Measurements from ENCODE around the gene NCAM2.

DNA sequence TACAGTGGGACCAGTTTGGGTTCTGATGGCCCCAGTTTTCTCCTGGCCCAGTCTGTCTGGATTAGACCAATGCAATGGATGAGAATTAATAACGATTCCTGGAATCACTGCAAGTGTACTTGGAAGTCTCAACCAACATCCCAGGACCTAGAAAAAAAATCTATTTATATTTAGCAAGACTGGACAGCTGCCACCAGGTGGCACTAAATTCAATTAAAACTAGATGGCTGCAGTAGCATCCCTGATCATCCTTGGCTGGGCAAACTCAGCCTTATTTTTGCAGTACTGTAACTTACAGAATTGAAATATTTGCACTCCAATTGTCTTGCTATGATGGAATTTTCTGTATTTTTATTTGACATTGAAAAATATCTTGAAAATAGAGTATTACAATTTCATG, 165.7 kb downstream of the NCAM2 start:
- TF ChIP-seq, protein P1, sequence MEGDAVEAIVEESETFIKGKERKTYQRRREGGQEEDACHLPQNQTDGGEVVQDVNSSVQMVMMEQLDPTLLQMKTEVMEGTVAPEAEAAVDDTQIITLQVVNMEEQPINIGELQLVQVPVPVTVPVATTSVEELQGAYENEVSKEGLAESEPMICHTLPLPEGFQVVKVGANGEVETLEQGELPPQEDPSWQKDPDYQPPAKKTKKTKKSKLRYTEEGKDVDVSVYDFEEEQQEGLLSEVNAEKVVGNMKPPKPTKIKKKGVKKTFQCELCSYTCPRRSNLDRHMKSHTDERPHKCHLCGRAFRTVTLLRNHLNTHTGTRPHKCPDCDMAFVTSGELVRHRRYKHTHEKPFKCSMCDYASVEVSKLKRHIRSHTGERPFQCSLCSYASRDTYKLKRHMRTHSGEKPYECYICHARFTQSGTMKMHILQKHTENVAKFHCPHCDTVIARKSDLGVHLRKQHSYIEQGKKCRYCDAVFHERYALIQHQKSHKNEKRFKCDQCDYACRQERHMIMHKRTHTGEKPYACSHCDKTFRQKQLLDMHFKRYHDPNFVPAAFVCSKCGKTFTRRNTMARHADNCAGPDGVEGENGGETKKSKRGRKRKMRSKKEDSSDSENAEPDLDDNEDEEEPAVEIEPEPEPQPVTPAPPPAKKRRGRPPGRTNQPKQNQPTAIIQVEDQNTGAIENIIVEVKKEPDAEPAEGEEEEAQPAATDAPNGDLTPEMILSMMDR (IDR thresholded peaks at IDR 0.05 in 2 of 3, conservative IDR thresholded peaks at IDR 0.05 in 1 of 3; ENCODE audit: borderline replicate concordance in 1 of 3, insufficient read depth in 1 of 3, low read depth in 2 of 3, low read length in 2 of 3): peak in 2 of 3 experiments; percentile 27 to 43; a peak in 3 of 6 replicates
- TF ChIP-seq EZH2phosphoT487 (IDR thresholded peaks at IDR 0.05; ENCODE audit: borderline replicate concordance) (no peak), JUND (IDR thresholded peaks at IDR 0.05) (no peak), POLR2AphosphoS5 (IDR thresholded peaks at IDR 0.05; ENCODE audit: low read depth, low read length) (no peak), POLR2A (IDR thresholded peaks at IDR 0.05; ENCODE audit: borderline replicate concordance, extremely low read depth, insufficient read depth, insufficient read length) (no peak), SIN3A (IDR thresholded peaks at IDR 0.05; ENCODE audit: low read depth) (no peak), SP1 (IDR thresholded peaks at IDR 0.05; ENCODE audit: low read depth) (no peak), ZFX (IDR thresholded peaks at IDR 0.05) (no peak), CEBPB (IDR thresholded peaks at IDR 0.05; ENCODE audit: low read depth) (no peak), EZH2 (IDR thresholded peaks at IDR 0.05) (no peak), YY1 (IDR thresholded peaks at IDR 0.05; ENCODE audit: extremely low read depth, insufficient replicate concordance, low read depth, low read length) (no peak), ZNF274 (IDR thresholded peaks at IDR 0.05; ENCODE audit: low read depth, low read length) (no peak)
- TF ChIP-seq, protein P2, sequence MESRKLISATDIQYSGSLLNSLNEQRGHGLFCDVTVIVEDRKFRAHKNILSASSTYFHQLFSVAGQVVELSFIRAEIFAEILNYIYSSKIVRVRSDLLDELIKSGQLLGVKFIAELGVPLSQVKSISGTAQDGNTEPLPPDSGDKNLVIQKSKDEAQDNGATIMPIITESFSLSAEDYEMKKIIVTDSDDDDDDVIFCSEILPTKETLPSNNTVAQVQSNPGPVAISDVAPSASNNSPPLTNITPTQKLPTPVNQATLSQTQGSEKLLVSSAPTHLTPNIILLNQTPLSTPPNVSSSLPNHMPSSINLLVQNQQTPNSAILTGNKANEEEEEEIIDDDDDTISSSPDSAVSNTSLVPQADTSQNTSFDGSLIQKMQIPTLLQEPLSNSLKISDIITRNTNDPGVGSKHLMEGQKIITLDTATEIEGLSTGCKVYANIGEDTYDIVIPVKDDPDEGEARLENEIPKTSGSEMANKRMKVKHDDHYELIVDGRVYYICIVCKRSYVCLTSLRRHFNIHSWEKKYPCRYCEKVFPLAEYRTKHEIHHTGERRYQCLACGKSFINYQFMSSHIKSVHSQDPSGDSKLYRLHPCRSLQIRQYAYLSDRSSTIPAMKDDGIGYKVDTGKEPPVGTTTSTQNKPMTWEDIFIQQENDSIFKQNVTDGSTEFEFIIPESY (IDR thresholded peaks at IDR 0.05; ENCODE audit: extremely low read depth, insufficient replicate concordance, low read length): no peak
- TF ChIP-seq, protein P3, sequence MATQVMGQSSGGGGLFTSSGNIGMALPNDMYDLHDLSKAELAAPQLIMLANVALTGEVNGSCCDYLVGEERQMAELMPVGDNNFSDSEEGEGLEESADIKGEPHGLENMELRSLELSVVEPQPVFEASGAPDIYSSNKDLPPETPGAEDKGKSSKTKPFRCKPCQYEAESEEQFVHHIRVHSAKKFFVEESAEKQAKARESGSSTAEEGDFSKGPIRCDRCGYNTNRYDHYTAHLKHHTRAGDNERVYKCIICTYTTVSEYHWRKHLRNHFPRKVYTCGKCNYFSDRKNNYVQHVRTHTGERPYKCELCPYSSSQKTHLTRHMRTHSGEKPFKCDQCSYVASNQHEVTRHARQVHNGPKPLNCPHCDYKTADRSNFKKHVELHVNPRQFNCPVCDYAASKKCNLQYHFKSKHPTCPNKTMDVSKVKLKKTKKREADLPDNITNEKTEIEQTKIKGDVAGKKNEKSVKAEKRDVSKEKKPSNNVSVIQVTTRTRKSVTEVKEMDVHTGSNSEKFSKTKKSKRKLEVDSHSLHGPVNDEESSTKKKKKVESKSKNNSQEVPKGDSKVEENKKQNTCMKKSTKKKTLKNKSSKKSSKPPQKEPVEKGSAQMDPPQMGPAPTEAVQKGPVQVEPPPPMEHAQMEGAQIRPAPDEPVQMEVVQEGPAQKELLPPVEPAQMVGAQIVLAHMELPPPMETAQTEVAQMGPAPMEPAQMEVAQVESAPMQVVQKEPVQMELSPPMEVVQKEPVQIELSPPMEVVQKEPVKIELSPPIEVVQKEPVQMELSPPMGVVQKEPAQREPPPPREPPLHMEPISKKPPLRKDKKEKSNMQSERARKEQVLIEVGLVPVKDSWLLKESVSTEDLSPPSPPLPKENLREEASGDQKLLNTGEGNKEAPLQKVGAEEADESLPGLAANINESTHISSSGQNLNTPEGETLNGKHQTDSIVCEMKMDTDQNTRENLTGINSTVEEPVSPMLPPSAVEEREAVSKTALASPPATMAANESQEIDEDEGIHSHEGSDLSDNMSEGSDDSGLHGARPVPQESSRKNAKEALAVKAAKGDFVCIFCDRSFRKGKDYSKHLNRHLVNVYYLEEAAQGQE (IDR thresholded peaks at IDR 0.05; ENCODE audit: low read depth): no peak

All from HCT116 (cell line).